ENCODE measurements around the gene ENTREP1.
"Not testable (repeated sequence)": the region's sequence is repeated elsewhere in the genome, so short reads cannot be mapped to it uniquely, and the experiment has no call there.

ENTREP1 gene

GRCh38 chr9:69324549-69325401 is at the start of gene ENTREP1:
Gene ENTREP1 (plus strand): TSS chr9:69325215. CDS start chr9:69325310, 95 bp downstream.
- peak; percentile 77 for DNase-seq (ENCODE audit: low spot score)

- DNase-seq (ENCODE audit: low spot score): no peak
Measured at GRCh38 chr9:69276775-69277174, 48.2 kb upstream of the ENTREP1 start.

- no peak for DNase-seq (ENCODE audit: low spot score)
Measured at GRCh38 chr9:69279084-69279731, 45.8 kb upstream of the ENTREP1 start.

- no peak for DNase-seq (ENCODE audit: low spot score)
Measured at GRCh38 chr9:69279733-69280132, 45.3 kb upstream of the ENTREP1 start.

GRCh38 chr9:69283003-69283402 is 42.0 kb upstream of the ENTREP1 start:
- DNase-seq (ENCODE audit: low spot score): no peak

DNA sequence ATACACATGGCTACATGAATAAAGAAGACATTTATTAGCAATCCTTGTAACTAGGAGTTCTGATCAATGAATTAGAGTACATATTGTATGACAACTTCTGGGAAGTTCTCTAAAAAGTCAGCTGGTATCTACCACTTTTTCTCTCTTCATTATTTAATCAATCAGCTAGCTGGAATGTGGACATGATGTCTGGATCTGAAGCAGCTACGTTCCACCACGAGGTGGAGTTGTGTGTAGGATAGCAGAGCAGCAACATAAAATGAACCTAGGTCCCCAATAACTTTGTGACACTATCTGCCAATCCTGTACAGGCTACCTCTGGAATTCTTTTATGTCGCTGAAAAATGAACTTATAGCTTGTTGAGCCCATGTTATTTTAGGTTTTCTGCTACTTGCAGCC is 32.9 kb upstream of the ENTREP1 start:
- DNase-seq (ENCODE audit: low spot score): no peak

- no peak for DNase-seq (ENCODE audit: low spot score)
Measured at GRCh38 chr9:69293156-69293555, 31.9 kb upstream of the ENTREP1 start.

- DNase-seq (ENCODE audit: low spot score): no peak
Measured at GRCh38 chr9:69295872-69296552, 29.0 kb upstream of the ENTREP1 start.

DNA sequence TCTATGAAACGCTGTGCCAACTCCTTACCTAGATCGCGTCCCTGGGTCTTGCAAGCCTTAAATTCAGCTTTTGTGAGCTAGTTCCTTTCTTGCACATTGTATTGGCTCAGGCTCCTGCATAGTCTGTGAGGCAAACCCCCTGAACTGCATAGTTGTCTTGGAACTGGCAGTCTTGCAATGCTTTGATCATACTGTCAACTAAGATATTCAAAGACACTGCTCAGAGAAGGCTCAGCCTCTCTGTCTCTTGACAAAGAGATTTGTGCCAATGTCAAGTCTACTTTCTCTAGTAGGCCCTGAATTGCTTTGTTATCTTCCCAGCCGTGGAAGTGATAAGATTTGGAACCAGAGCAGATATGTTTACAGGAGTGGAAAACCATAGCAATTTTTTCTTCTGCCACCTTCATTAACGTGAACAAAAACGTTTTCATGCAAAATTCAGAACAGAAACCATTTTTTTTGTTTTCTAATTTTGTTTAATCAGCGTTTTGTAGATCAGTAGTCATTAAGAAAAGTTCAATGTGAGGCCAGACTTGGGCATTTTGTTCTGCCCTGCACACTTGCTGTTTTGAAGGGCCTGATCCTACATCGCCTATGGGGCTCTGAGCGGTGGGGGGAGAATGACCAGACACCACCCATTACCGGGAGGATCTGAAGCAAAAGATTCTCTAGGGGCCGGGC is 27.6 kb upstream of the ENTREP1 start:
- DNase-seq (ENCODE audit: low spot score): no peak

DNA sequence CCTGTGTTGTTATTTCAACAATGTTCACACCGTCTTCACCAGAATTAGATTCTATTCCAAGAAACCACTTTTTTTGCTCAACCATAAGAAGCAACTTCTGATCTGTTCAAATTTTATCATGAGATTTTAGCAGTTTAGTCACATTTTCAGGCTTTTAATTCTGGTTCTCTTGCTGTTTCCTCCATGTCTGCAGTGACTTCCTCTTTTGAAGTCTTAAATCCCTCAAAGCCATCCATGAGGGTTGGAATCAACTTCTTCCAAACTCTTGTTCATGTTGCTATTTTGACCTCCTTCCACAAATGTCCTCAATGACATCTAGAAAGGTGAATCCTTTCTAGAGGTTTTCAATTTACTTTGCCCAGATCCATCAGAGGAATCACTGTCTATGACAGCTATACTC is 25.7 kb upstream of the ENTREP1 start:
- no peak for DNase-seq (ENCODE audit: low spot score)

DNA sequence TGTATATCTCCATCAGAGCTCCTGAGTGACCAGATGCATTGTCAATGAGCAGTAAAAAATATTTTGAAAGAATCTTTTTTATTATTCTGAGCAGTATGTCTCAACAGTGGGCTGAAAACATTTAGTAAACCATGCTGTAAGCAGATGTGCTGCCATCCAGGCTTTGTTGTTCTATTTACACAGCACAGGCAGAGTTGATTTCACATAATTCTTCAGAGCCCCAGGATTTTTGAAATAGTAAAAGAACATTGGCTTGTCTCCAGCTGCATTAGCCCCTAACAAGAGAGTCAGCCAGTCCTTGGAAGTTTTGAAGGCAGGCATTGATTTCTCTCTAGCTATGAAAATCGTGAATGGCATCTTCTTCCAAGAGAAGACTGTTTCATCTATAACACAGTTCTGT is 25.2 kb upstream of the ENTREP1 start:
- no peak for DNase-seq (ENCODE audit: low spot score)

DNA sequence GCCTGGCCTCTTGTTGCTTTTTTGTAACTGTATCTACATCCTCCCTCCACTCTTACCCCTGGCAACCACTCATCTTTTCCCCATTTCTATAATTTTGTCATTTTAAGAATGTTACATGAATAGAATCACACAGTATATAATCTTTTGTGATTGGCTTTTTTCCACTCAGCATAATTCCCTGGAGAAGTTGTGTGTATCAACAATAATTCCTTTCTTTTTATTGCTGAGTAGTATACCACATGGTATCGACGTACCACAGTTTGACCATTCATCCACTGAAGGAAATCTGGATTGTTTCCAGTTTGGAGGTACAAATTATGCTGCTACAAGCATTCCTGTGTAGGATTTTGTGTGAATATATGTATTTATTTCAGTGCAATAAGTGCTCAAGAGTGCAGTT is 21.7 kb upstream of the ENTREP1 start:
- no peak for DNase-seq (ENCODE audit: low spot score)

- not testable (repeated sequence) for DNase-seq (ENCODE audit: low spot score)
Measured at GRCh38 chr9:69306895-69307445, 18.0 kb upstream of the ENTREP1 start.

DNA sequence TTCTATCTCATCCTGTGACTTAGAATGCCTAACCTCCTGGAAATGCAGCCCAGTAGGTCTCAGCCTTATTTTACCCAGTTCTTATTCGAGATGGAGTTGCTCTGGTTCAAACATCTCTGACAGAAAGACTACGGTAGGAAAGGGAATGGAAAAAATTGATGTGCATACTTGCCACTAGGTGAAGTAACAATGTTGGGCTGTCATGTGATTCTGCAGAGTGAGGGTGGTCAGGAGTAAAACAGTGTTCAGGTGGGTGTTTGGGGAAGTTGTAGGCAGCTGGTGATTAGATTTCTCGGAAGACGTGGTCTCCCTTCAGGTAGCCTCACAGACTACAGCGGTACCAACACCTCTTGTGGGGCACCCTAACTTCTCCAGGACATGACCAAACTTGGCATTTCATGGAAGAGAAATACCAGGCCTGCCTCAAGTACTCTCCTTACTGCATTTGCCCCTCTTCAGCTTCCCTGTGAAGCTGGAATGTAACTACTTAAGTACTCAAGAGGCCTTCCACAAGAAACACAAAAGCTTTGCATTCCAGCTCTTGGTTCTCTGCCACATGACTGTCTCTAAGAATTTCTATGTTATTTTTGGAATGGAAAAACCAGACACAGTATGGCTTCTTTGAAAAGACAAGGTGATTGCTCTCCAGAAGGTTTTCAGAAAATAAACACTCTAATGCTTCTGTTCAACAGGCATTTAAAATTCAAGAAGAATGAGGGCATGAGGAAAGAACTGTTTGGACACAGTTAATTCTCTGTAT is 17.4 kb upstream of the ENTREP1 start:
- no peak for DNase-seq (ENCODE audit: low spot score)

DNA sequence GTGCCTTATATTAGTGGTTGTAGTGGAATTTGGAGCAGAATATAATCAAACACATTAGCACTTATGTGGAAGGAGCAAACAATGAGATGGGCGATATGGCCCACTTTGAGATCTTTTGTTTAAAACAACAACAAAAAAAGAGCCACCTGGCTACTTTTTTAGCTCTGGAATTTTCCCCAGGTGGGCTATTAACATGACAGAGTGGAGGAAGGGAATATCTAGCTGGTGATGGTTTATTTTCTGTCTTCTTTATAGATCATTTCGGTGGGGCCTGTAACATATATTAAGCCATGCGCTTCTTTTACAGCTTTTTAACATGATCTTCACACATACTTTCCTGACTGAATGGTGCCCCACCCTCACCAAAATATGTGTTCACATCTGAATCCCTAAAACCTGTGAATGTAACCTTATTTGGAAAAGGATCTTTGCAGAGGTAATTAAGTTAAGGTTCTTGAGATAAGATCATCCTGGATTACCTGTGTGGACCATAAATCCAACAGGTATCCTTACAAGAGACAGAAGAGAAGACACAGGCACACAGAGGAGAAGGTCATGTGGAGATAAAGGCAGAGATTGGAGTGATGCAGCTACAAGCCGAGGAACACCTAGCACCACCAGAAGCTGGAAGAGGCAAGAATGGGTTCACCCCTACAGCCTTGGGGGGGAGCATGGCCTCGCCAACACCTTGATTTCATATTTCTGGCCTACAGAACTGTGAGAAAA is 16.6 kb upstream of the ENTREP1 start:
- no peak for DNase-seq (ENCODE audit: low spot score)

GRCh38 chr9:69313175-69313574 is 11.8 kb upstream of the ENTREP1 start:
- no peak for DNase-seq (ENCODE audit: low spot score)

GRCh38 chr9:69314547-69314946 is 10.5 kb upstream of the ENTREP1 start:
- no peak for DNase-seq (ENCODE audit: low spot score)

GRCh38 chr9:69317081-69317480 is 7.9 kb upstream of the ENTREP1 start:
- DNase-seq (ENCODE audit: low spot score): no peak

GRCh38 chr9:69317894-69318293 is 7.1 kb upstream of the ENTREP1 start:
- DNase-seq (ENCODE audit: low spot score): no peak

GRCh38 chr9:69319324-69320025 is 5.5 kb upstream of the ENTREP1 start:
- no peak for DNase-seq (ENCODE audit: low spot score)
